ENCODE data around the gene LTBP1. TPM values are rescaled to one million over a fixed set of nuclear protein-coding genes. Genes with fewer than 3 reads are reported as not detected.

Gene LTBP1
- total and polyA plus RNA-seq, 2 experiments from 2014 or later, result 216 to 509 TPM

DNA sequence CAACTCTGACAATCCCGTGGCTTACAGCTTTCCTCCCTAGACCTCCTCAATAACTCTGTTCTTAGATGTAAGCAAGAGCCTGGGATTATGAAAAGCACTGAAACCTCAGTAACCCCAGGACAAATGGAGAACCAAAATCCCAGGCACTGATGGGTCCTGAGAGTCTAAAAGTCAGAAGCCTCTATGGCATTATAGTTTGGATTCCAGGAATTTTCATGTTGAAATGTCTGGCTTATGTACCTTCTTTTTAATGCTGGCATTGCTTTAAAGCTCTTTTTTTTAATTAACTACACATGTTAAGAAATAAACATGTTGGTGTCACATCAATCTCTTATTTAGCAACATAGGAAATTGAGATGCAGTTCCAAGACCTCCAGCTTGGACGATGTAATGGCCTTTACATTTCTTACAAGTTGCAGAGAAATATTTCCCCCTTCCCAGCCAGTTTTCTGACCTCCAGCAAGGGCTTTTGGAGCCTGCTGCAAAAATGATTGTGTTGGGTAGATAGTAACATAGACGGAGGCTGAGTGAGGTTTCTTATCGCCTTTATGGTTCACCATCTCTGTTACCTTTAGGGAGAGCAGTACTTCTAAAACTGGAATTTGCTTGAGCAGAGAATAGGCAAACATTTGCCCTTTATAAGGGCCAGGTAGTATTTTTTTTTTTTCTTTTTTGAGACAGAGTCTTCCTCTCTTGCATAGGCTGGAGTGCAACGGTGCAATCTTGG is 444.9 kb downstream of the LTBP1 start:
- Histone ChIP-seq H3K36me3 (peaks cover 21% of the 10 kb centered on the region), H3K9me3 (ENCODE audit: low read depth) (no peaks in the 10 kb centered on the region)
- TF ChIP-seq, protein P1, sequence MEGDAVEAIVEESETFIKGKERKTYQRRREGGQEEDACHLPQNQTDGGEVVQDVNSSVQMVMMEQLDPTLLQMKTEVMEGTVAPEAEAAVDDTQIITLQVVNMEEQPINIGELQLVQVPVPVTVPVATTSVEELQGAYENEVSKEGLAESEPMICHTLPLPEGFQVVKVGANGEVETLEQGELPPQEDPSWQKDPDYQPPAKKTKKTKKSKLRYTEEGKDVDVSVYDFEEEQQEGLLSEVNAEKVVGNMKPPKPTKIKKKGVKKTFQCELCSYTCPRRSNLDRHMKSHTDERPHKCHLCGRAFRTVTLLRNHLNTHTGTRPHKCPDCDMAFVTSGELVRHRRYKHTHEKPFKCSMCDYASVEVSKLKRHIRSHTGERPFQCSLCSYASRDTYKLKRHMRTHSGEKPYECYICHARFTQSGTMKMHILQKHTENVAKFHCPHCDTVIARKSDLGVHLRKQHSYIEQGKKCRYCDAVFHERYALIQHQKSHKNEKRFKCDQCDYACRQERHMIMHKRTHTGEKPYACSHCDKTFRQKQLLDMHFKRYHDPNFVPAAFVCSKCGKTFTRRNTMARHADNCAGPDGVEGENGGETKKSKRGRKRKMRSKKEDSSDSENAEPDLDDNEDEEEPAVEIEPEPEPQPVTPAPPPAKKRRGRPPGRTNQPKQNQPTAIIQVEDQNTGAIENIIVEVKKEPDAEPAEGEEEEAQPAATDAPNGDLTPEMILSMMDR (IDR thresholded peaks at IDR 0.05; ENCODE audit: low read depth, low read length), result no peak

GRCh38 chr2:33392366-33392765 is 445.6 kb downstream of the LTBP1 start:
- DNase-seq (ENCODE audit: low read depth in 1 of 2, low spot score in 1 of 2), result no peak
- Histone ChIP-seq H3K4me1 (ENCODE audit: low read depth) (no peaks in the 10 kb centered on the region), H3K27me3 (no peaks in the 10 kb centered on the region), H3K4me3 (no peak overlapping the region), H3K27ac (no peak overlapping the region), H3K9me3 (ENCODE audit: low read depth) (no peaks in the 10 kb centered on the region), H3K36me3 (peaks cover 16% of the 10 kb centered on the region)
- TF ChIP-seq, protein P1 (IDR thresholded peaks at IDR 0.05; ENCODE audit: low read depth, low read length), result no peak

More for the DNA sequence above, 444.9 kb downstream of the LTBP1 start:
- no peaks in the 10 kb centered on the region for H3K4me1 ChIP-seq (ENCODE audit: low read depth)
- no peaks in the 10 kb centered on the region for H3K27me3 ChIP-seq
- no peak overlapping the region for H3K4me3 ChIP-seq
- DNase-seq (ENCODE audit: low read depth in 1 of 2, low spot score in 1 of 2), result peak in 1 of 2 donors; percentile 38
- H3K27ac ChIP-seq, result no peak overlapping the region

DNA sequence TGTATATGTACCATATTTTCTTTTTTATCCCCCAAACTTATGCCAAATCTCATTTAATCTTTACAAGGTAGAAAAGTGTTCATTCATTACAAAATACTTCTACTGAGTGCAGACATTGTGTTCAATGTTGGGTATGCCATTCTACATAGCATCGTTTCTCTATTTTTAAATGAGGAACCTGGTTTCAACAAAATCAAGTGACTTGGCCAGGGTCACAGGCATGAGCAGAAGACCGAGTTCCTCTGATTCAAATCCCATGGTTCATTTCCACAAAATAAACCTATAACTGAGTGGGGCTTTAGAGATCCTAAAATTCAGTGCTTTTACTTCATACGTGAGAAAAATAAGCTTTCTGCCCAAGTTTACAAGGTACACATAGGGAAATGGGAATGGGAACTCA is 448.3 kb downstream of the LTBP1 start:
- Histone ChIP-seq H3K4me3 (no peak overlapping the region), H3K36me3 (peaks cover 20% of the 10 kb centered on the region), H3K27ac (no peak overlapping the region), H3K27me3 (no peaks in the 10 kb centered on the region), H3K4me1 (ENCODE audit: low read depth) (no peaks in the 10 kb centered on the region), H3K9me3 (ENCODE audit: low read depth) (no peaks in the 10 kb centered on the region)
- TF ChIP-seq, protein P1 (IDR thresholded peaks at IDR 0.05; ENCODE audit: low read depth, low read length), result no peak
- DNase-seq (ENCODE audit: low read depth in 1 of 2, low spot score in 1 of 2), result no peak

DNA sequence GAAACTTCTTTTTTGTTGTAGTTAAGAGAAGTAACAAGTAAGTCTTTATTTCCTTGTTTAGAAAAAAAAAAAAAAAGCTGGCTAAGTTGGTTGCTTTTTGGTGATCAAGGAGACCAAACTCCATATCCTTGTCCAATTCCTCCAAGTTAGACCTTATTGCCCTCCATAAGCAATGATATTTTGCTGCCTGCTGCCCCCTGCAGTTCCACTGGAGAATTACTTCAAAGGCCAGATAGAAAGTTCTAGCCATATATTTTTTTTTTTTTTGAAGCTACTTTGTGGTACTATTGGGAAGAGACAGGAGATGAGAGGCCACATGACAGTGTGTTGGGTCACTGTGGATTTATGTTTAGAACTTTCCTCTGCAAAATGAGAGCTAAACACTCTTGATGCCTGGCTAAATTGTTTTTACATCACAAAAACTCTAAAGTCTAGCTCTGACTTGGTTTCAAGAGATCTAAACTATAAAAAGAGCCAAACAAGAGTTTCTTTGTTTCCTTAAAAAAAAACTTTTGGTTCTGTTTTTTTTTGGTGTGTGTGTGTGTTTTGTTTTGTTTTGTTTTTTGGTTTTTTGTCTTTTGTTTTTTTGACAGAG is 449.0 kb downstream of the LTBP1 start:
- Histone ChIP-seq H3K36me3 (peaks cover 17% of the 10 kb centered on the region), H3K4me1 (ENCODE audit: low read depth) (no peaks in the 10 kb centered on the region), H3K9me3 (ENCODE audit: low read depth) (no peaks in the 10 kb centered on the region), H3K27me3 (no peaks in the 10 kb centered on the region), H3K4me3 (no peak overlapping the region), H3K27ac (no peak overlapping the region)
- TF ChIP-seq, protein P1 (IDR thresholded peaks at IDR 0.05; ENCODE audit: low read depth, low read length), result peak; percentile 79
- DNase-seq (ENCODE audit: low read depth in 1 of 2, low spot score in 1 of 2), result peak; percentile 36 to 79

GRCh38 chr2:33404321-33404720 is 457.6 kb downstream of the LTBP1 start:
- Histone ChIP-seq H3K9me3 (ENCODE audit: low read depth) (no peaks in the 10 kb centered on the region), H3K27ac (no peak overlapping the region), H3K4me1 (ENCODE audit: low read depth) (no peaks in the 10 kb centered on the region), H3K4me3 (no peak overlapping the region), H3K27me3 (no peaks in the 10 kb centered on the region), H3K36me3 (peaks cover 2% of the 10 kb centered on the region)
- TF ChIP-seq, protein P1 (IDR thresholded peaks at IDR 0.05; ENCODE audit: low read depth, low read length), result no peak
- no peak for DNase-seq (ENCODE audit: low read depth in 1 of 2, low spot score in 1 of 2)

All from cardiac muscle cell (in vitro differentiated cells and primary cell).